GM19035 (cell line): ENCODE data around the gene ZNF622.
"Not testable (repeated sequence)": the region's sequence is repeated elsewhere in the genome, so short reads cannot be mapped to it uniquely, and the experiment has no call there.

Source experiments
- ATAC-seq: cut with Tn5 transposase; IDR thresholded peaks from one replicate; pipeline ENCODE4 v1.9.1; 2021; ENCODE audit not compliant: unreplicated experiment

The ZNF622 gene

DNA sequence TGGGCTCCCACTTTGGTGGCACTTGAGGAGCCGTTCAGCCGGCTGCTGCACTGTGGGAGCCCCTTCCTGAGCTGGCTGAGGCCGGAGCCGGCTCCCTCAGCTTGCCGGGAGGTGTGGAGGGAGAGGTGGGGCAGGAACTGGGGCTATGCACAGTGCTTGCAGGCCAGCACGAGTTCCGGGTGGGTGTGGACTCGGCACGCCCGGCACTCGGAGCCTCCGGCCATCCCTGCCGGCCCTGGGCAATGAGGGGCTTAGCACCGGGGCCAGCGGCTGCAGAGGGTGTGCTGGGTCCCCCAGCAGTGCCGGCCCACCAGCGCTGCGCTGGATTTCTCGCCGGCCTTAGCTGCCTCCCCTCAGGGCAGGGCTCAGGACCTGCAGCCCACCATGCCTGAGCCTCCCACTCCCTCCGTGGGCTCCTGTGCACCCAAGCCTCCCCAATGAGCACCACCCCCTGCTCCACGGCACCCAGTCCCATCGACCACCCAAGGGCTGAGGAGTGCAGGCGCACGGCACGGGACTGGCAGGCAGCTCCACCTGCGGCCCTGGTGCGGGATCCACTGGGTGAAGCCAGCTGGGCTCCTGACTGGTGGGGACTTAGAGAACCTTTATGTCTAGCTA, 29.4 kb downstream of the ZNF622 start:
- ATAC-seq: not testable (repeated sequence)

GRCh38 chr5:16431490-16431889, 34.1 kb downstream of the ZNF622 start:
- ATAC-seq: no peak

- no peak for ATAC-seq
These were observed 35.1 kb downstream of the ZNF622 start for GRCh38 chr5:16430349-16431089.

GRCh38 chr5:16428359-16428758, 37.2 kb downstream of the ZNF622 start:
- no peak for ATAC-seq

DNA sequence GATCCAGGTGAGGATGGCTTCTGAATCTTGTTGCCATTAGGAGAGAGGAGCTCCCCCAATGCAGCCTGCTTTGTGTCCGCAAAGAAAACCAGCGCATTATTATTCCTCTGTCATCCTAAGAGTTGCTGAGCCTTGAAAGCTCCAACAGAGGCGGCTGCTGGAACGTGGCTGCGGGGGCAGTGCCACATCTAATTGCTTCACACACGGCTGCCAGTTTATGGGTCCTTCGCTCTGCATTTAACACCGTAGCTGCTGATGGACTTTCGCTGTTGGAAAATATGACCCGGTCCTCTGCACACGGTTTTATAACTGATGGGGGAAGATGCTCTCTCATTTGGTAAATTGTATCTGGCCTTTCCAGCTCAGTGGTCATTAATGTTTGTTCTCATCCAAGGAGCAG, 38.0 kb downstream of the ZNF622 start:
- no peak for ATAC-seq

DNA sequence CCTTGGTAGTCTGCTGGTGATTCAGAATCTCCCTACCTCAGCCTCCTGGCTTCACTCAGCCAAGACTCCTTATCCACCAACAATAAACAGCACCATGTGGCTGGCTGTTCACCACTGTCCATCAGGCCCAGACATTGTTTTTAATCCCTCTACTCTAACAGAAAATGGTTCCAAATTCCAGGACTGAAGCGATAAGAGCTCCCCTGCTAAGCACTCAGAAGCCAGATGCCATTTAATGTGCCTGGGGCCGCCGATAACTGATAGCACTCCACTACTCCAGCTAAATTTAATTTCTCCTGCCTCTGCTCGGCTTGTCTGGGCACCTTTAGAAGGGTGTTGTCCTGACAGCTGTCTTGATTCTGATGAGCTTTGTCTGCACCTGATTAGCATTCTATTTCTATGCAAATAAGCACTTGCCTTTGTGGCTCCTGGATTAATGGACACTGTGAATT, 47.1 kb downstream of the ZNF622 start:
- no peak for ATAC-seq

DNA sequence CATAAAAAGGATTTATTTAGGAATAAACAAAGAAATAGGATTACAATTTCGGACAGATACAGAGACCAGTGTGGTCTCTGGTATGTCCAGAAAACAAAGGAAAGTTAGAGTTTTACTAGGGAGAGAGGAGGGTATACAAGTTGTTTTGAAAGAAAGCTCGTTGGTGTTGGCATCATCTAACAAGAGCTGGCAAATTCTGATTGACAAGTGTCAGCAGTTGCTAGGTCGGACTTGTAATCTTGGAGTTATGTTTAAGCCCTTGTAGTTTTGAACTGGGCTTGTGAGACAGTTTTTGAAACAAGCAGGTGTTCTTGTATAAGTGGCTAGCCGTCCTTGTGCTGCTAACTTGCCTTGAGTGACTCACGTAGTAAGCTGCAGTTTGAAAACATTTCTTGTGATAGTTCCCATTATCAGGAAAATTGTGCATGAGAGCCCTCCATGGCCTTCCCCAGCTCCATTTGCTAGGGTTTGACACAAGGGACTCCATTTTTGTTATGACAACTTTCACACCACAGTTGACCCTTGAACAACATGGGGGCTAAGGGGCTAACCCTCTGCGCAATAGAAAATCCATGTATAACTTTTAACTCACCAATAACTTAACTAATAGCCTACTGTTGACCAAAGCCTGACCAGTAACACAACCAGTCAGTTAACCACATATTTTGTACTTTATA, 48.1 kb downstream of the ZNF622 start:
- ATAC-seq: no peak

- ATAC-seq: no peak
These were observed 50.7 kb downstream of the ZNF622 start for GRCh38 chr5:16414861-16415260.

DNA sequence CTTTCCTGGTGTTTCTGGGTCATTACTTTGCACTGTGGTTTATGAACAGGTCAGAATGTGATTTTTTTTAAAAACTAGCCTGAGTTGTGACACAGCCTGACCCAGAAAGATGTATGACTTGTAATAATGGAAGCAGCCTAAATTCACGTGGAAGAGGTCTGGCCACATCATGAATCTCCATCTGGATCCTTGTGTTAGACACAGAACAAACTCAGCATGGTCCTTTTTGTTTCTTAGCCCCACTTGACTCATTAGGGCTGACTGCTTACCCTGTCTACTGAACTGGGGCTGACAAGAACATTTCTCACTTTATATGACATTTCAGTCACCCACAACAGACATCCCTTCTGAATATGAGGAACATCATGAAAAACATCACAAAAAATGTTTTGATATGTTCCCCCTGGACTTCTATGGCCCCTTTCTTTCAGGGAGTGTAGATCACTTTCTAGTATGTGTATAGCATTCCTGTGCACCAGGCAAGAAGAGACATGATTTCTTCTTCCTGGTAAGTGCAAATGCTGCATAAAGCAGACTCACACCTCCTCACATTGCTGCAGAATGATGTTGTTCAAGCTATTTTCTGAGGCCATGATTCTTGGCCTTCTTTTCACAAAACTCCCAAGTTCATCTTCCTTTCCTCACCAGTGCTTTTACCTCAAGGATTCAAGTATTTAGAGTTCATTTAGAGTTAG, 52.3 kb downstream of the ZNF622 start:
- no peak for ATAC-seq

DNA sequence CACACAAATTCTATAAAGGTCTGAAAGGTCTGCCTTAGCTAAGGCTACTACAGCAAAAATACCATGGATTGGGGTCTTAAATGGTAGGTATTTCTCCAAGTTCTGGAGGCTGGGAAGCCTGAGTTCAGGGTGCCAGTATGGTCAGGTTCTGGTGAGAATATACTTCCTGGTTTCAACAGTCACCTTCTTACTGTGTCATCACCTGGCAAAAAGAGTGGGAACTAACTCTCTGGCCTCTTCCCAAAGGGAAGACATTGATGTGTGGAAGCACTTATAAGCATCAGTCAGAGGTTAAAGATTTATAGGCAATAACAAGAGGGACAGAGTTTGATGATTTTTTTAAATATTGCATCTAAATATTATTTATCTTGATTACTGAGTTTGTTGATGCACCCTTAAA, 53.0 kb downstream of the ZNF622 start:
- ATAC-seq: no peak

- no peak for ATAC-seq
These were observed 53.7 kb downstream of the ZNF622 start for GRCh38 chr5:16411741-16412455.

DNA sequence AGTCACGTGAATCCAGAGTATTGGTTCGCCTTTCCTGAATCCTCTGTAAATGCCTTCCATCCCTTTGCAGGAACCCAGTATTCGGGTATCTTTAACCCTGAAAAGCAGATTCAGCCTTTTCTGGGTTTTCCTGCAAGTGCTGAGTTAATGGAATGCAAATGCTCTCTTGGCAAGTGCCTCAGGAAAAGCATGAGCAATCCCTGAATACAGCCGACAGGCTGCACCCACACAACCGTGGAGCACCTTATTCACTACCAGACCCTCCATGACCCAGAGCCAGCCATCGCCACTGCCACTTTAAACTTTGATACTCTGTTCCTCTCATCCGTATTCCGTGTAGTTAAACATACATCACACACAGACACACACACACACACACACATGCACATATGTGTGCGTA, 54.4 kb downstream of the ZNF622 start:
- no peak for ATAC-seq

GRCh38 chr5:16410338-16410737, 55.3 kb downstream of the ZNF622 start:
- ATAC-seq: no peak

DNA sequence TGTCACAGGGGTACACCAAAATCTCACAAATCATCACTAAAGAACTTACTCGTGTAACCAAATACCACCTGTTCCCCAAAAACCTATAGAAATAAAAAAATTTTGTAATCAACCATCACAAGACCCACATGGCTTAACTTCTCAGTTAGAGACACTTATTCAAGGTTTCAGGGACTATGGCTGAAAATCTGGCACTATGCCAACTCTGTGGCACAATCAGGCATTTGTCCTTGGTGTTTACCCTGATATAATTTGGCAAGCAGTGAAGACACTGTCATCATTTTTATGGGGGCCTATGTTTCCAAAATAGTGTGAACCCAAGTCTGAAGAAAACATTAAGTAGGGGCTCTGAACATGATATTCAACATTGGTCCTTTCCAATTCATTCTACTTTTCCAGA, 59.0 kb downstream of the ZNF622 start:
- ATAC-seq: no peak

DNA sequence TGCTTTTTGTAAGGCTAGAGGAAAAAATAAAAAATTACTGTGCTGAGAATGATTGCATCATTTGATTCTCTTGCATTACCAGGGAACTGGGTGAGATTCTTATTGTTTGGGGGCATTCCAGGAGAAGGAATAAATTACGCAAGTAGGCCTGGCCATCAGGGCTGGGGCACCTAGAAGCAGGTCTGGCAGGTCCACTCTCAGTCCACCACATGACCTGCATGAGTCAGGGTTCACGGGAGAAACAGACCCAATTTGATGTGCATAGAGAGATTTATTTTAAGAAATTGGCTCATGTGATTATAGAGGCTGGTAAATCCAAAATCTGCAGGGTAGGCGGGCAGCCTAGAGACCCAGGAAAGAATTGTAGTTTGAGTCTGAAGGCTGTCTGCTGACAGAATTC, 59.6 kb downstream of the ZNF622 start:
- no peak for ATAC-seq
